SKM-1 (cell line): ENCODE data around the gene PNMA6E.

ENCODE experiments used
- DNase-seq: peaks from one replicate; lab custom pipeline; 2025; ENCODE audit not compliant: unreplicated experiment; lab: John Stamatoyannopoulos, UW

PNMA6E gene

DNA sequence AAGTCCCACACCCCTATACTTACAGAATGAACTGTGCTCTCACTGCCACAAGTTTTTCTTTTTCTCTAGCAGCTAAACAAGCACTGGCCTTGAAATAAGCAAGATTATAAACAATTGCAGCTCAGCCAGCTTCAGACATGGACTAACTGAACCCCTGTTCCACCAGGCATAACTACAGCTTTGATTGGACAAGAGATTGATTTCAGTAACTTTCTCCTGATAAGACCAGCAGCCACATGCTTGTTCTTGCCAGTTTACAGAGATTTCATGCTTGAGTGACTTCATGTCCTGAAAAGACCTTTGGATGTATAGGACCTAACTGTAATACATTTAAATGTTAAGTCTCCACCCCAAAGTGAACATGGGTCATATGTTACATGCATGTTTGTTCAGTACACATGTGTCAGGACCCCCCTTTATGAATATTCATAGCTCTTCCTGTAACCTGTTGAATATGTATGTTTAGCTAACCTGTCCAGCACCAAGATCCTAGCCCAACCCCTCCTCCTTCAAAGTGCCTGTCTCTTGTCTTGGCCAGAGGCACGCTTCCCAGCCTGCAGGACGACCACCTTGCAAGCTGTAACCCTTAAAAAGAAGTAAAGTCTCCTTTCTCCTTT, 39.3 kb downstream of the PNMA6E start:
- no peak for DNase-seq

DNA sequence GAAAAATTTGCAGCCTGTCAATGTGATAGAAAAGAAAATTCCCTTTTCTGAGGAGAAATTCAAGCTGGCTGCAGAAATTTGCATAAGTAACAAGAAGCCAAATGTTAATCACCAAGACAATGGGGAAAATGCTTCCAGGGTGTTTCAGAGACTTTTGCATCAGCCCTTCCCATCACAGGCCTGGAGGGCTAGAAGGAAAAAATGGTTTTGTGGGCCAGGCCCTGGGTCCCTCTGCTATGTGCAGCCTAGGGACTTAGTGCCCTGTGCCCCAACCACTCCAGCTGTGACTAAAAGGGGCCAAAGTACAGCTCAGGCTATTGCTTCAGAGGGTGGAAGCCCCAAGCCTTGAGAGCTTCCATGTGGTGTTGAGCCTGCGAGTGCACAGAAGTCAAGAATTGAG, 43.3 kb downstream of the PNMA6E start:
- no peak for DNase-seq

DNA sequence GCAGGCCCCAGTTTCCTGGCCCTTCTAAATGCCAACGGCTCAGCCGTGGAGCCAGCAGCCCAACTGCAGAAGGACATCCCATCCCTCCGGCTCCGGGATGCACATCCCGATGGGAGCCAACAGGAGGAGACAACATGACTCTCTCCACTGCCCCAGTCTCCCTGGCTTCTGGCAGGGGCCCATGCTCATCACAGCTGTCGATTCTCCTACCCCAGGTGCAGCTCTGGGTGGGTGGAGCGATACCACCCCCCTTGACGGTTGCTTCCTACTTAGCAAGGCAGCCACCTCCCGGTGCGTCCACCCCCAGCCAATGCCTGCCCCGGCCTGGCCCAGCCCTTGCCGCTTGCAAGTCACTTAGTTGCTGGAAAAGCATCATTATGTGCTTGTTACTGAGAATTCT, 47.7 kb downstream of the PNMA6E start:
- no peak for DNase-seq

DNA sequence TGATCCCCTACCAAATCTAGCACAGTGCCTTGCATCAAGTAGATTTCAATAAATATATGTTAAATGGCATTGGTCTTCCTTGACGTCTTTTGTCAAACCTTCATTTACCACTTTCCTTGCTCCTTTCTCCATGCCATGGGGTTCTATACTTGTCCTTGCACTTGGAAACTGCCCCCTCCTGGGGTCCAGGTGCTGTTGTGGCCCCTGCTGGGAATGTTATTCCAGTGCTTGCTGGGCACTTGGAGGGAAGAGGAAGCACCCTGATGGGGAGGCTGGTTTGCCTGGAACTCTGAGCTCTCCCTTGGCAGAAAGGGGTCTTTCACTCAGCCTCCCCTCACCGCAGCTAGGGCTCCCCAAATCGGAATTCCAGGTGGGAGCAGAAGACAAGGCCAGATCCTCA, 48.3 kb downstream of the PNMA6E start:
- DNase-seq, result no peak

DNA sequence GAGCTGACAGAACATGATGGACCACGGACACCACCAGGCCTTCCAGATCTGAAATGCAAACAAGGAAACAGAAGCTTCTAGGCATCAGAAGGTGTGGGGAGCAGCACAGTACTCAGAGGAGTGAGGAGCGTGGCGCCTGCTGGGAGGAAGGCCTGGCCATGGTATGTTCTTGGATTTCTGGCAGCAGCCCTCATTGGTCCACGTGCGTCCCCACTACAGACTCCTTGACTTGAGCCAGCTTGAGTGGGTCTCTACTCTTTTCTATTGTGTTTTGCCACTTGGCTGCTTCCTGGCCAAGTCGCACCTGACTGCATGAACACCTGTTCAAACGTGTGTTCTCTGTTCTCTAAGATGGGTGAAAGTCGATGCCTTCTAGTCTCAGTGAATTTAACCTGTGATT, 49.2 kb downstream of the PNMA6E start:
- DNase-seq, result no peak

DNA sequence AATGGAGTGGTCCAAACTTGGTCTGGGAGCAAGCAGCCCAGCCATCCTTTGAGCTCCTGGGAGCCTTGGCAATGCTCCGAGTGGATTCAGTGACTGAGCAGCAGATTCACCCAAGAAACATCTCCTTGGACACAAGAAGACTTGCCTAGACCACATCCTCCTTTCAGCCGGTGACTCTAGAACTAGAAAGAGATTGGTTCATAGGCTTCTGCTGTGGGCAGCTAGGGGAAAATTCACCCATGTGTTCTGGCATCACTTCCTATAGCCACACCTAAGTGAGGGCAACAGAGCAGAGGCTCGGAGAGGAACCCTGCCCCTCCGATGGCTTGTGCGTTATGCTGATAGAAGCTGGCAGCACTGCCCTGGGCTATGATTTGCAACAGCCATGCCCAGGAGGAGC, 51.2 kb downstream of the PNMA6E start:
- DNase-seq, result no peak

DNA sequence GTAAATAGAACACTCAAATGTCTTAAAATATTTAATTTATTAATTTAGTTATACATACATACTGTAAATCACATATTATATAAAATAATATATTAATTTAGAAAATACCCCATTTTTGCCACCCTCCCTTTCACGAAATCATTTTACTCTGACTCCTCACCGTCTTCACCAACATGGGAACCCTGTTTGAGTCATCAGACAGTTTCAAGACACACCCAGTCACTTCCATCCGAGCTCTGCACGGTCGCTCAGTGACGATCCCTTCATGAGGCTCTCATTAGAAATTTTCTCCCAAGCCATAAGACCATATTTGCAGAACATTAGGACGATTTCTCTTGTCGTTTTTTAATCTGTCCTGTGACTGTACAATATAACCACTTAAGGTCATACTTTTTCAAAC, 52.7 kb downstream of the PNMA6E start:
- DNase-seq, result no peak

DNA sequence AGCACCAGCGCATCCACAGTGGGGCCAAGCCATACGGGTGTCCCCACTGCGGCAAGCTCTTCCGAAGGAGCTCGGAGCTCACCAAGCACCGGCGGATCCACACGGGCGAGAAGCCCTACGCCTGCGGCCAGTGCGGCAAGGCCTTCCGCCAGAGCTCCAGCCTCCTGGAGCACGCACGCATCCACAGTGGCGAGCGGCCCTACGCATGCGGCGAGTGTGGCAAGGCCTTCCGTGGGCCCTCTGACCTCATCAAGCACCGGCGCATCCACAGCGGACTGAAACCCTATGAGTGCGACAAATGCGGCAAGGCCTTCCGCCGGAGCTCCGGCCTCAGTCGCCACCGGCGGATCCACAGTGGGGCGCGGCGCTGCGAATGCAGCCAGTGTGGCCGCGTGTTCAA, 53.6 kb downstream of the PNMA6E start:
- no peak for DNase-seq
